K562 (cell line): ENCODE data around the gene GTSE1. TPM values are rescaled to one million over a fixed set of nuclear protein-coding genes. Genes with fewer than 3 reads are reported as not detected.

Experiments
- CBFA2T3 ChIP-seq: fragments of 450-650 bp; IDR thresholded peaks from 2 replicates; pipeline ENCODE4 v1.6.1; 2017
- CHAMP1 ChIP-seq: fragments of 450-650 bp; IDR thresholded peaks from 2 replicates; pipeline ENCODE4 v1.6.1; 2016; ENCODE audit warnings: mild to moderate bottlenecking
- CTBP1 ChIP-seq: fragments of 450-650 bp; IDR thresholded peaks from 2 replicates; pipeline ENCODE4 v1.6.1; 2016; ENCODE audit warnings: borderline replicate concordance
- FOS ChIP-seq: IDR thresholded peaks from 3 replicates; pipeline ENCODE4 v1.6.1; 2011; ENCODE audit not compliant: insufficient read length; ENCODE audit errors: extremely low read depth
- JUN ChIP-seq, 2 experiments: sonication (generic) in 1 of 2; formaldehyde crosslinking in 1 of 2; IDR thresholded peaks; 2 replicates each; pipeline versions ENCODE4 v1.6.1 to v1.8.0; 2012 to 2022; ENCODE audit warnings: borderline replicate concordance in 2 of 2, mild to moderate bottlenecking in 2 of 2, improper control_type of control experiment in 1 of 2, low read depth in 1 of 2, low read length in 1 of 2, missing genetic modification reagents in 1 of 2
- NKRF ChIP-seq: fragments of 450-650 bp; IDR thresholded peaks from 2 replicates; pipeline ENCODE4 v1.6.1; 2016; ENCODE audit warnings: borderline replicate concordance
- NR2F6 ChIP-seq: fragments of 450-650 bp; formaldehyde crosslinking; IDR thresholded peaks from 2 replicates; pipeline ENCODE4 v1.4.0; 2020; ENCODE audit warnings: mild to moderate bottlenecking
- RCOR1 ChIP-seq, 2 experiments: IDR thresholded peaks; 2 replicates each; pipeline ENCODE4 v1.6.1; 2012; ENCODE audit warnings: low read depth in 2 of 2, low read length in 2 of 2, borderline replicate concordance in 1 of 2, improper control_type of control experiment in 1 of 2
- SP1 ChIP-seq: sonication (generic); formaldehyde crosslinking; IDR thresholded peaks from 2 replicates; pipeline ENCODE4 v1.8.1; 2022; ENCODE audit warnings: mild to moderate bottlenecking, missing genetic modification reagents
- polyA plus RNA-seq, 8 experiments: library from polyadenylated mRNA; depleted of rRNA in 4 of 8; stranded (reverse) in 5 of 8; unstranded in 3 of 8; fragments of >200 nt; fragmentation: Nextera tagmentation in 2 of 8; fragmentation: Illumina TruSeq in 1 of 8; extraction: Ambion mirVana in 2 of 8; extraction: Trizol in 1 of 8; gene quantifications; 2 replicates each; pipeline versions ENCODE4 v1.2.1 to v1.2.3, GENCODE V29; 2011 to 2014; ENCODE audit warnings: inconsistent platforms in 1 of 8, missing spikeins in 1 of 8
- total RNA-seq, 7 experiments: library from RNA; depleted of rRNA in 6 of 7; stranded (reverse); fragments of >200 nt in 6 of 7; fragmentation: Illumina TruSeq in 2 of 7; extraction: Trizol in 2 of 7; gene quantifications; 2 replicates each; pipeline versions ENCODE4 v1.2.1 to v1.2.3, GENCODE V29; 2011 to 2021; ENCODE audit warnings: low replicate concordance in 1 of 7
- TF ChIP-seq, protein P1 (sequence below), 2 experiments: fragments of 450-650 bp; IDR thresholded peaks; 2 replicates each; pipeline ENCODE4 v1.6.1; 2018; ENCODE audit warnings: mild to moderate bottlenecking in 2 of 2, low read depth in 1 of 2; ENCODE audit not compliant: partially characterized antibody in 2 of 2
- TF ChIP-seq, protein P2 (sequence below), 2 experiments: IDR thresholded peaks in 1 of 2; conservative IDR thresholded peaks in 1 of 2; 2 replicates each; pipeline ENCODE4 v1.6.1; 2016; ENCODE audit warnings: low read depth in 2 of 2, mild to moderate bottlenecking in 1 of 2, missing compliant biosample characterization in 1 of 2, missing genetic modification characterization in 1 of 2, moderate library complexity in 1 of 2
- TF ChIP-seq, protein P3 (sequence below): fragments of 200-800 bp; sonication (Bioruptor generic); IDR thresholded peaks from 2 replicates; pipeline ENCODE4 v1.6.1; 2017; ENCODE audit warnings: missing genetic modification characterization, missing compliant biosample characterization

GTSE1 gene
- total and polyA plus RNA-seq, 9 of the 15 experiments (the other 6 are each of a cell fraction or from before 2014, with no cell fraction given), result 2.5 to 22.5 (median 12.9) TPM

DNA sequence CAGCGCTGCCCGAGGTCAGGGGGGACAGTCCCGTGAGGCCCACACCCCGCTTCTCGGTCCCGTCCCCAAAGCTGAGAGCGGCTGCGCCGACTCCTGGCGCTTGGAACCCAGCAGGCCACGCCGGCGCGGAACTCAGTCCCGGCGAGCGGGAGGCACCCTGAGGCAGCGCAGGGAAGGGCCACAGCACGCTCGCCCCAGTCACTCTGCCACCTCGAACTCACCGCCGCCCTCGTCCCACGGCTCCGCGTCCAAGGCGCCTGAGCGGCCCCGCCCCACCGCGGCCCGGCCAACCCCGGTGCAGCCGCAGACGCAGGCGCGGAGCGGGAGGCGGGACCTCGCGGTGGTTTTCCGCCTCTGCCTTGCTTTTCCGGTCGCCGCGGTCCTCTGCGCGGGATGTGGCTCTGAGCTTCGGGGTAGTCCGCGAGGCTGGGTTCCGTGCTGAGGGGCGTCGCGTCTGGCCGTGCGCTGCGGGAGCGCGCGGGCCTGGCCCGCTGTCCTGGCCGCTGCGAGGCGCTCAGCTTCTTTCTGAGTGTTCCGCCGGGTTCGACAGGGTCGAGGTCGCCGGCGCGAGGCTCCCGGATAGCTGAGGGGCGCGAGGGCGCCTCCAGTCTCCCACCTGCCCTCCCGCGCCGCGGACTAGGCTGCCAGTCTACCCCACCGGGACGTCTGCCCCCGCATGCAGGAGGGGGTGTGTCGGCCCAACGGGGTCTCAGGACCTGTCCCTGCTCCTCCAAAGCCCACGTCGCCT lies 46.5 kb upstream of the GTSE1 start, which contains the start of gene CDPF1 (continued):
- TF ChIP-seq, protein P1, sequence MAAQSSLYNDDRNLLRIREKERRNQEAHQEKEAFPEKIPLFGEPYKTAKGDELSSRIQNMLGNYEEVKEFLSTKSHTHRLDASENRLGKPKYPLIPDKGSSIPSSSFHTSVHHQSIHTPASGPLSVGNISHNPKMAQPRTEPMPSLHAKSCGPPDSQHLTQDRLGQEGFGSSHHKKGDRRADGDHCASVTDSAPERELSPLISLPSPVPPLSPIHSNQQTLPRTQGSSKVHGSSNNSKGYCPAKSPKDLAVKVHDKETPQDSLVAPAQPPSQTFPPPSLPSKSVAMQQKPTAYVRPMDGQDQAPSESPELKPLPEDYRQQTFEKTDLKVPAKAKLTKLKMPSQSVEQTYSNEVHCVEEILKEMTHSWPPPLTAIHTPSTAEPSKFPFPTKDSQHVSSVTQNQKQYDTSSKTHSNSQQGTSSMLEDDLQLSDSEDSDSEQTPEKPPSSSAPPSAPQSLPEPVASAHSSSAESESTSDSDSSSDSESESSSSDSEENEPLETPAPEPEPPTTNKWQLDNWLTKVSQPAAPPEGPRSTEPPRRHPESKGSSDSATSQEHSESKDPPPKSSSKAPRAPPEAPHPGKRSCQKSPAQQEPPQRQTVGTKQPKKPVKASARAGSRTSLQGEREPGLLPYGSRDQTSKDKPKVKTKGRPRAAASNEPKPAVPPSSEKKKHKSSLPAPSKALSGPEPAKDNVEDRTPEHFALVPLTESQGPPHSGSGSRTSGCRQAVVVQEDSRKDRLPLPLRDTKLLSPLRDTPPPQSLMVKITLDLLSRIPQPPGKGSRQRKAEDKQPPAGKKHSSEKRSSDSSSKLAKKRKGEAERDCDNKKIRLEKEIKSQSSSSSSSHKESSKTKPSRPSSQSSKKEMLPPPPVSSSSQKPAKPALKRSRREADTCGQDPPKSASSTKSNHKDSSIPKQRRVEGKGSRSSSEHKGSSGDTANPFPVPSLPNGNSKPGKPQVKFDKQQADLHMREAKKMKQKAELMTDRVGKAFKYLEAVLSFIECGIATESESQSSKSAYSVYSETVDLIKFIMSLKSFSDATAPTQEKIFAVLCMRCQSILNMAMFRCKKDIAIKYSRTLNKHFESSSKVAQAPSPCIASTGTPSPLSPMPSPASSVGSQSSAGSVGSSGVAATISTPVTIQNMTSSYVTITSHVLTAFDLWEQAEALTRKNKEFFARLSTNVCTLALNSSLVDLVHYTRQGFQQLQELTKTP (IDR thresholded peaks at IDR 0.05; ENCODE audit: low read depth in 1 of 2, partially characterized antibody in 2 of 2), result no peak
- no peak for TF ChIP-seq RCOR1 (IDR thresholded peaks at IDR 0.05; ENCODE audit: borderline replicate concordance in 1 of 2, low read depth in 2 of 2, low read length in 2 of 2)
- TF ChIP-seq NKRF, result no peak
- TF ChIP-seq CHAMP1, result no peak
- TF ChIP-seq, protein P2, sequence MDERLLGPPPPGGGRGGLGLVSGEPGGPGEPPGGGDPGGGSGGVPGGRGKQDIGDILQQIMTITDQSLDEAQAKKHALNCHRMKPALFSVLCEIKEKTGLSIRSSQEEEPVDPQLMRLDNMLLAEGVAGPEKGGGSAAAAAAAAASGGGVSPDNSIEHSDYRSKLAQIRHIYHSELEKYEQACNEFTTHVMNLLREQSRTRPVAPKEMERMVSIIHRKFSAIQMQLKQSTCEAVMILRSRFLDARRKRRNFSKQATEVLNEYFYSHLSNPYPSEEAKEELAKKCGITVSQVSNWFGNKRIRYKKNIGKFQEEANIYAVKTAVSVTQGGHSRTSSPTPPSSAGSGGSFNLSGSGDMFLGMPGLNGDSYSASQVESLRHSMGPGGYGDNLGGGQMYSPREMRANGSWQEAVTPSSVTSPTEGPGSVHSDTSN (CRISPR knock-in tag; IDR thresholded peaks at IDR 0.05; ENCODE audit: low read depth), result no peak
- TF ChIP-seq, protein P2 (tag; conservative IDR thresholded peaks at IDR 0.05; ENCODE audit: low read depth), result no peak
- TF ChIP-seq NR2F6 (CRISPR knock-in tag), result no peak
- TF ChIP-seq, protein P3, sequence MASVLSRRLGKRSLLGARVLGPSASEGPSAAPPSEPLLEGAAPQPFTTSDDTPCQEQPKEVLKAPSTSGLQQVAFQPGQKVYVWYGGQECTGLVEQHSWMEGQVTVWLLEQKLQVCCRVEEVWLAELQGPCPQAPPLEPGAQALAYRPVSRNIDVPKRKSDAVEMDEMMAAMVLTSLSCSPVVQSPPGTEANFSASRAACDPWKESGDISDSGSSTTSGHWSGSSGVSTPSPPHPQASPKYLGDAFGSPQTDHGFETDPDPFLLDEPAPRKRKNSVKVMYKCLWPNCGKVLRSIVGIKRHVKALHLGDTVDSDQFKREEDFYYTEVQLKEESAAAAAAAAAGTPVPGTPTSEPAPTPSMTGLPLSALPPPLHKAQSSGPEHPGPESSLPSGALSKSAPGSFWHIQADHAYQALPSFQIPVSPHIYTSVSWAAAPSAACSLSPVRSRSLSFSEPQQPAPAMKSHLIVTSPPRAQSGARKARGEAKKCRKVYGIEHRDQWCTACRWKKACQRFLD (CRISPR knock-in tag), result no peak
- no peak for TF ChIP-seq SP1 (CRISPR knock-in tag)
- TF ChIP-seq CTBP1, result peak; percentile 69
- no peak for TF ChIP-seq FOS
- TF ChIP-seq CBFA2T3, result no peak
- no peak; the same call in 1 of the 2 replicates for TF ChIP-seq JUN (IDR thresholded peaks at IDR 0.05; ENCODE audit: borderline replicate concordance, low read depth, low read length)
- no peak for TF ChIP-seq JUN (CRISPR knock-in tag; IDR thresholded peaks at IDR 0.05; ENCODE audit: borderline replicate concordance)
